NK-92 (cell line): ENCODE measurements around the gene TESK2.

Experiments used
- DNase-seq: peaks from one replicate; lab custom pipeline; 2025; ENCODE audit not compliant: unreplicated experiment; lab: John Stamatoyannopoulos, UW

TESK2 gene

GRCh38 chr1:45339789-45340558 is 151.0 kb downstream of the TESK2 start, which contains the start of the genes MUTYH and TOE1:
Gene MUTYH, minus strand, starts transcription at chr1:45340440. Its CDS starts 5,935 bp downstream, at chr1:45334505.
Gene TOE1, plus strand, starts transcription at chr1:45340170. Its CDS starts 83 bp downstream, at chr1:45340253.
- DNase-seq = peak; percentile 36

- no peak for DNase-seq
These were observed 153.2 kb downstream of the TESK2 start for GRCh38 chr1:45337630-45338325.

GRCh38 chr1:45335855-45336324 is 155.1 kb downstream of the TESK2 start:
- DNase-seq = no peak

GRCh38 chr1:45334308-45335245 is 156.4 kb downstream of the TESK2 start:
- no peak for DNase-seq

GRCh38 chr1:45332346-45332720 is 158.6 kb downstream of the TESK2 start:
- no peak for DNase-seq

GRCh38 chr1:45331436-45332345 is 159.3 kb downstream of the TESK2 start:
- DNase-seq = no peak

GRCh38 chr1:45329445-45329844 is 161.5 kb downstream of the TESK2 start:
- no peak for DNase-seq

- no peak for DNase-seq
These were observed 162.3 kb downstream of the TESK2 start for GRCh38 chr1:45328680-45329079.

- no peak for DNase-seq
These were observed 163.1 kb downstream of the TESK2 start for GRCh38 chr1:45327644-45328515.

GRCh38 chr1:45326627-45327623 is 164.0 kb downstream of the TESK2 start, which contains the start of gene HPDL:
Gene HPDL, plus strand, starts transcription at chr1:45326895. Its CDS starts 254 bp downstream, at chr1:45327149.
- DNase-seq = no peak

GRCh38 chr1:45325851-45326506 is 165.0 kb downstream of the TESK2 start:
- DNase-seq = no peak

- no peak for DNase-seq
These were observed 168.4 kb downstream of the TESK2 start for GRCh38 chr1:45322486-45323040.

GRCh38 chr1:45321444-45321843 is 169.5 kb downstream of the TESK2 start:
- DNase-seq = no peak

GRCh38 chr1:45319761-45320160 is 171.2 kb downstream of the TESK2 start:
- no peak for DNase-seq

GRCh38 chr1:45317166-45317565 is 173.8 kb downstream of the TESK2 start:
- DNase-seq = no peak

- DNase-seq = no peak
These were observed 176.7 kb downstream of the TESK2 start for GRCh38 chr1:45314266-45314665.

- no peak for DNase-seq
These were observed 184.1 kb downstream of the TESK2 start for GRCh38 chr1:45306905-45307304.
